T-cell (primary cell): ENCODE data around the gene MICAL2. TPM values are rescaled to one million over a fixed set of nuclear protein-coding genes. Genes with fewer than 3 reads are reported as not detected.

ENCODE experiments used
- ATAC-seq, 4 experiments: fragments of 200-7000 bp in 3 of 4; fragments of 150-1000 bp in 1 of 4; cut with Tn5 transposase; replicated peaks in 1 of 4; 1 replicate in 3 of 4; 2 replicates in 1 of 4; pipeline ENCODE4 v1.10.0; 2021; ENCODE audit warnings: moderate library complexity in 3 of 4, mild to moderate bottlenecking in 2 of 4, moderate number of reproducible peaks in 1 of 4
- CTCF ChIA-PET, 2 donors: fragments of 300-600 bp; sonication (Branson Sonifier 250); formaldehyde crosslinking; loops; one replicate each; lab custom pipeline; 2022; ENCODE audit warnings: antibody characterized with exemption in 2 of 2; lab: Charles Lee
- POLR2A ChIA-PET, 2 donors: fragments of 300-600 bp; sonication (Branson Sonifier 250); formaldehyde crosslinking; loops; one replicate each; lab custom pipeline; 2022; ENCODE audit warnings: antibody characterized with exemption in 2 of 2; lab: Charles Lee
- DNase-seq, 35 experiments: peaks; one replicate each; pipeline versions ENCODE4 v3.0.0 to v3.0.0-alpha.2; 2013 to 2023
- H3K27ac ChIP-seq: one replicate; pipeline ENCODE4 v1.5.1; 2013; ENCODE audit warnings: low read length
- H3K27me3 ChIP-seq, 2 experiments: replicated peaks in 1 of 2; 1 replicate in 1 of 2; 2 replicates in 1 of 2; pipeline versions ENCODE4 v1.6.1 to v1.7.0; 2013; ENCODE audit warnings: low read length in 1 of 2, mixed read lengths in 1 of 2; ENCODE audit not compliant: control insufficient read depth in 2 of 2, insufficient read depth in 2 of 2; ENCODE audit errors: extremely low read depth in 1 of 2
- H3K36me3 ChIP-seq, 2 donors: 1 replicate in 1 of 2; 2 replicates in 1 of 2; pipeline versions ENCODE4 v1.6.1 to v1.7.0; 2013; ENCODE audit warnings: low read length in 1 of 2; ENCODE audit not compliant: control insufficient read depth in 2 of 2, insufficient read depth in 1 of 2; ENCODE audit errors: extremely low read depth in 1 of 2
- H3K4me1 ChIP-seq, 2 experiments: 1 replicate in 1 of 2; 2 replicates in 1 of 2; pipeline versions ENCODE4 v1.6.1 to v1.7.0; 2013; ENCODE audit warnings: low read length in 2 of 2, mixed read lengths in 1 of 2; ENCODE audit not compliant: insufficient read depth in 2 of 2, control insufficient read depth in 1 of 2; ENCODE audit errors: extremely low read depth in 1 of 2
- H3K4me3 ChIP-seq, 2 donors: 1 replicate in 1 of 2; 2 replicates in 1 of 2; pipeline versions ENCODE4 v1.5.1 to v1.7.0; 2013; ENCODE audit warnings: mild to moderate bottlenecking in 2 of 2, low read length in 1 of 2, moderate library complexity in 1 of 2; ENCODE audit not compliant: control insufficient read depth in 1 of 2; ENCODE audit errors: extremely low read depth in 1 of 2
- H3K9me3 ChIP-seq: 2 replicates; pipeline ENCODE4 v1.7.0; 2013
- H3K27ac Mint-ChIP-seq, 2 donors: one replicate each; pipeline ENCODE4 v1.8.0; 2020 to 2021; ENCODE audit warnings: mild to moderate bottlenecking in 2 of 2, mixed read lengths in 2 of 2
- H3K27me3 Mint-ChIP-seq, 2 donors: one replicate each; pipeline ENCODE4 v1.8.0; 2021 to 2022; ENCODE audit warnings: mixed read lengths in 2 of 2
- H3K36me3 Mint-ChIP-seq: one replicate; pipeline ENCODE4 v1.8.0; 2021; ENCODE audit warnings: mixed read lengths
- H3K4me1 Mint-ChIP-seq, 3 donors: one replicate each; pipeline ENCODE4 v1.8.0; 2020 to 2022; ENCODE audit warnings: mixed read lengths in 3 of 3, mild to moderate bottlenecking in 1 of 3
- H3K4me3 Mint-ChIP-seq, 3 donors: one replicate each; pipeline ENCODE4 v1.8.0; 2020 to 2022; ENCODE audit warnings: mild to moderate bottlenecking in 3 of 3, mixed read lengths in 3 of 3, moderate library complexity in 3 of 3
- H3K9me3 Mint-ChIP-seq, 3 donors: one replicate each; pipeline ENCODE4 v1.8.0; 2020 to 2022; ENCODE audit warnings: mixed read lengths in 3 of 3
- WGBS: methylation state at CpG from one replicate; pipeline ENCODE4 v1.1.5; 2013; ENCODE audit warnings: missing lambda C conversion rate; ENCODE audit not compliant: insufficient coverage; 5-methylcytosine and 5-hydroxymethylcytosine counted together
- total RNA-seq, 35 experiments: library from RNA in 6 of 35; stranded (reverse) in 6 of 35; fragments of 120-200 nt in 1 of 35; gene quantifications; one replicate each; pipeline versions ENCODE4 v1.2.1 to v1.2.4 and lab custom pipeline; 2013 to 2026

MICAL2 gene
- total RNA-seq, 5 donors from 2014 or later (not counting 1 experiment from before 2014, with no cell fraction given) = 13.7 to 38.7 (median 22.9) TPM

- Histone ChIP-seq H3K9me3 (no peaks in the 10 kb centered on the region), H3K4me1 (peaks cover 0 to 11% of the 10 kb centered on the region in 2 experiments), H3K27me3 (peaks cover 0 to 10% of the 10 kb centered on the region in 2 experiments), H3K4me3 (no peak overlapping the region), H3K27ac (no peak overlapping the region), H3K36me3 (no peaks in the 10 kb centered on the region)
- Mint-ChIP-seq H3K4me1 (peaks cover 0 to 5% (median 4%) of the 10 kb centered on the region in 3 donors), H3K27me3 (peaks cover 0 to 6% of the 10 kb centered on the region in 2 donors), H3K27ac (no peak overlapping the region), H3K36me3 (no peaks in the 10 kb centered on the region), H3K9me3 (no peaks in the 10 kb centered on the region), H3K4me3 (no peak overlapping the region)
- no CpG with 5 or more reads among the region's 3 CpGs for WGBS
- no peak for DNase-seq
- ATAC-seq = no peak
- POLR2A ChIA-PET = interaction anchor here in 1 of 2 donors (0.8 kb wide), 1 partner anchor 153 kb away, joined by 6 read pairs; no protein-coding TSS in a partner anchor
- CTCF ChIA-PET = interaction anchor here (0.6 to 0.7 kb wide), 4 partner anchors 163 to 1181 kb away, joined by 3 to 10 read pairs (median 4); no protein-coding TSS in a partner anchor
These were observed 38.8 kb upstream of the MICAL2 start for GRCh38 chr11:12071574-12071973.

- no peak overlapping the region for H3K27ac Mint-ChIP-seq
- Histone ChIP-seq H3K4me3 (no peak overlapping the region), H3K9me3 (no peaks in the 10 kb centered on the region), H3K36me3 (no peaks in the 10 kb centered on the region), H3K4me1 (peaks cover 0 to 11% of the 10 kb centered on the region in 2 experiments), H3K27me3 (peaks cover 0 to 10% of the 10 kb centered on the region in 2 experiments), H3K27ac (no peak overlapping the region)
- POLR2A ChIA-PET = no interaction called here
- CTCF ChIA-PET = no interaction called here
- peaks cover 0 to 5% (median 4%) of the 10 kb centered on the region in 3 donors for H3K4me1 Mint-ChIP-seq
- DNase-seq (no peak), ATAC-seq (no peak)
- WGBS = 84% methylated on average over 6 of the region's 8 CpGs
- H3K9me3 Mint-ChIP-seq = no peaks in the 10 kb centered on the region
- H3K36me3 Mint-ChIP-seq = no peaks in the 10 kb centered on the region
- H3K4me3 Mint-ChIP-seq = no peak overlapping the region
- no peaks in the 10 kb centered on the region for H3K27me3 Mint-ChIP-seq
These were observed 37.0 kb upstream of the MICAL2 start for GRCh38 chr11:12073436-12073835.

GRCh38 chr11:12073886-12074285 is 36.5 kb upstream of the MICAL2 start:
- Histone ChIP-seq H3K9me3 (no peaks in the 10 kb centered on the region), H3K36me3 (no peaks in the 10 kb centered on the region), H3K27ac (no peak overlapping the region), H3K4me3 (no peak overlapping the region), H3K27me3 (peaks cover 0 to 9% of the 10 kb centered on the region in 2 experiments), H3K4me1 (peaks cover 0 to 11% of the 10 kb centered on the region in 2 experiments)
- H3K27ac Mint-ChIP-seq = no peak overlapping the region
- no peaks in the 10 kb centered on the region for H3K36me3 Mint-ChIP-seq
- CTCF ChIA-PET = no interaction called here
- H3K9me3 Mint-ChIP-seq = no peaks in the 10 kb centered on the region
- H3K4me1 Mint-ChIP-seq = peaks cover 0 to 5% (median 4%) of the 10 kb centered on the region in 3 donors
- DNase-seq (no peak), ATAC-seq (no peak)
- 96% methylated on average over 4 of the region's 4 CpGs for WGBS
- POLR2A ChIA-PET = no interaction called here
- no peak overlapping the region for H3K4me3 Mint-ChIP-seq
- H3K27me3 Mint-ChIP-seq = no peaks in the 10 kb centered on the region

DNA sequence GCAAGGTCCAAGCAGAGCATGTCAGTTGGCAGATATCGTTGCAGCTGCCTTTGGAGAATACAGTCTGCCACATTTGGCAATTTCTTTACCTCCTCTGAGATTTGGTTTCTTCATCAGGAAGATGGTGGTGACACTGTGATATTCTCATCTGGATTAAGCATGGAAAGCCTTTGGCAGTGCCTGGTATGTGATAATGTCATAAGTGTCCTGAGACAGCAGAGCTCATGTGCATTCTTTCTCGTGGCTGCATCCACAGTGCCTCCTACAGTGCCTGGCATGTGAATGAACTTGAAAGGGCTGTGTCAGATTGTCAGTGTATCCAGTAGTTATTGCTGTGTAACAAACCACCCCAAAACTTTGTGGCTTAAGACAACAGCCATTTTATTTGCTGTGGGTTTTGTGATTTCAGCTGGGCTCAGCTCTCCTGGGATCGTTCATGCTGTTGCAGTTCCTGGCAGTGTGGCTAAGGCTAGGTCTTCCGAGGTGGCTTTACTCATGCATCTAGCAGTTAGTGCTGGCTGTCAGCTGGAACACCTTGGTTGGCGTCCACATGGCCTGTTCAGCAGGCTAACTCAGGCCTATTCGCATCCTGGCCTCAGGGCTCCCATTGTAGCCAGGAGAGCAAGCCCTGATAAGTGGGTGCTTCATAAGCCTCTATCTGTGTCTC is 35.7 kb upstream of the MICAL2 start:
- H3K9me3 ChIP-seq = no peaks in the 10 kb centered on the region
- ChIA-PET POLR2A (no interaction called here), CTCF (no interaction called here)
- no peaks in the 10 kb centered on the region for H3K27me3 Mint-ChIP-seq
- H3K4me1 Mint-ChIP-seq = peaks cover 0 to 5% (median 4%) of the 10 kb centered on the region in 3 donors
- ATAC-seq (no peak), DNase-seq (no peak)
- no peaks in the 10 kb centered on the region for H3K9me3 Mint-ChIP-seq
- no peak overlapping the region for H3K27ac Mint-ChIP-seq
- H3K27me3 ChIP-seq = peaks cover 0 to 4% of the 10 kb centered on the region in 2 experiments
- H3K4me3 ChIP-seq = no peak overlapping the region
- no peak overlapping the region for H3K4me3 Mint-ChIP-seq
- no peaks in the 10 kb centered on the region for H3K36me3 ChIP-seq
- peaks cover 0 to 11% of the 10 kb centered on the region in 2 experiments for H3K4me1 ChIP-seq
- WGBS = 79% methylated on average over 4 of the region's 6 CpGs
- H3K36me3 Mint-ChIP-seq = no peaks in the 10 kb centered on the region
- no peak overlapping the region for H3K27ac ChIP-seq

DNA sequence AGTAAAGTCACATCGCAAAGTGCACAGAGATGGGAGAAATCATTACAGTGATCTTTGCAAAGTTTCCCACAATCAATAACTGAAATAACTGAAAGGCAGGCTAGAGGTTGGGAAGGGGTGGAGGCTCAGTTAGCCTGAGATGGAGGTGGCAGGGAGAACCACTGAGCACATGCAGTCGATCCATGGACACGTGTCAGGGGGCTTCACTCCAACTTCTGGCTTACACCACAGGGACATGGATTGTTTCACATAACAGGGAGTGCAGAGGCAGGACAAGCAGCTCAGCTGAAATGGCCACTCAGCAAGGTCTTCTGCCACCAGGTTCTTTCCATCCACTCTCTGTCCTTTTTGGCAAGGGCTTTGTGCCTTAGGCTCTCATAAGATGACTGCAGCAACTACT is 35.1 kb upstream of the MICAL2 start:
- H3K4me3 Mint-ChIP-seq = no peak overlapping the region
- H3K27ac ChIP-seq = no peak overlapping the region
- peaks cover 0 to 11% of the 10 kb centered on the region in 2 experiments for H3K4me1 ChIP-seq
- H3K4me1 Mint-ChIP-seq = peaks cover 0 to 5% (median 4%) of the 10 kb centered on the region in 3 donors
- no peaks in the 10 kb centered on the region for H3K9me3 Mint-ChIP-seq
- DNase-seq (no peak), ATAC-seq (no peak)
- H3K36me3 ChIP-seq = no peaks in the 10 kb centered on the region
- whole genome bisulfite sequencing = 92% methylated on average over 2 of the region's 3 CpGs
- peaks cover 0 to 4% of the 10 kb centered on the region in 2 experiments for H3K27me3 ChIP-seq
- ChIA-PET CTCF (no interaction called here), POLR2A (no interaction called here)
- no peak overlapping the region for H3K4me3 ChIP-seq
- no peak overlapping the region for H3K27ac Mint-ChIP-seq
- no peaks in the 10 kb centered on the region for H3K27me3 Mint-ChIP-seq
- no peaks in the 10 kb centered on the region for H3K9me3 ChIP-seq
- H3K36me3 Mint-ChIP-seq = no peaks in the 10 kb centered on the region

DNA sequence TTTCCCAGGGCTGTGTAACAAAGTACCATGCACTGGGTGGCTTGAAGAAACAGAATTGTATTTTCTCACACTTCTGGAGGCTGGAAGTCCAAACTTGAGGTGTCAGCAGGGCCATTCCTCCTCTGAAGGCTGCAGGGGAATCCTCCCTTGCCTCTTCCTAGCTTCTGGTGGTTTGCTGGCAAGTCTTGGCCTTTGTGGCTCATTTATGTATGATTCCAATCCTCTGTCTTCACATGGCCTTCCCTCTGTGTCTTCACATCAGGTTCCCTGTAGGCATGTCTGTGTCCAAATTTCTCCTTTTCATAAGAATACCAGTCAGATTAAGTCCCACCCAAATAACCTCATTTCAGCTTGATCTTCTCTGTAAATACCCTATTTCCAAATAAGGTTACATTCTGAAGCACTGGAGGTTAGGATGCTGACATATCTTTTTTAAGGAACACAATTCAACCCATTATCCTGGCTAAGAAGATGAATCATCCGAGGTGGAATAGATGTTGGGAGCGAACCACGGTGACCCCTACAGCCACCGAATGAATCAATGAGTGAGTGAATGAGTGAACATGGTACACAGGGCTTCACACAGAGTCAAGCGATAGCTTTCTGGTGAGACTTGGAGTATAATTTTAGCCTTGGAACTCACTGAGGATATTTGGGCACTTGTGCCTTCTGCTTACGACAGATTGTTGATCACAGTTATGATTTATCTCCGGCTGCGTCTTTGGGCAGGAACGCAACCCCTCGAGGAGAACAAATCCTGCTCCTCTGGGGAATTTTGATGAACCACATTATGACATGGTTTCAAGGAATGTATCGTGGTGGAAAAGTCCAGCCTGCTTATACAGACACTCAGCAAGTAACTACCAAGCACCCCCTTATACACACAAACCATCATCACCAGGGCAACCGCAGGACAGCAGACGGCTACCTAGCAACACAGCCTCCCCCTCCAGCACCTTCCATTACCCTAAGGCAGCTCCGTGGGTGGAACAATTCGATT is 34.3 kb upstream of the MICAL2 start:
- POLR2A ChIA-PET = no interaction called here
- Mint-ChIP-seq H3K4me3 (no peak overlapping the region), H3K36me3 (no peaks in the 10 kb centered on the region), H3K9me3 (no peaks in the 10 kb centered on the region), H3K27ac (no peak overlapping the region), H3K4me1 (peaks cover 0 to 5% (median 4%) of the 10 kb centered on the region in 3 donors), H3K27me3 (no peaks in the 10 kb centered on the region)
- DNase-seq (no peak), ATAC-seq (no peak)
- CTCF ChIA-PET = no interaction called here
- Histone ChIP-seq H3K27ac (no peak overlapping the region), H3K4me1 (peaks cover 0 to 3% of the 10 kb centered on the region in 2 experiments), H3K4me3 (no peak overlapping the region), H3K9me3 (no peaks in the 10 kb centered on the region), H3K27me3 (peaks cover 0 to 4% of the 10 kb centered on the region in 2 experiments), H3K36me3 (no peaks in the 10 kb centered on the region)
- WGBS = 94% methylated on average over 12 of the region's 15 CpGs
